Smooth muscle cell (in vitro differentiated cells): ENCODE data around the gene PPARG. TPM values are rescaled to one million over a fixed set of nuclear protein-coding genes. Genes with fewer than 3 reads are reported as not detected.

Experiments
- DNase-seq: peaks from one replicate; lab custom pipeline; 2025; ENCODE audit not compliant: unreplicated experiment; lab: John Stamatoyannopoulos, UW
- H2AFZ ChIP-seq: fragments of 200-600 bp; sonication (generic); 2 replicates; pipeline ENCODE4 v1.6.0; 2016; ENCODE audit warnings: antibody characterized with exemption, low read depth, mild to moderate bottlenecking
- H3F3A ChIP-seq: fragments of 200-600 bp; sonication (generic); 2 replicates; pipeline ENCODE4 v1.6.0; 2017; ENCODE audit warnings: antibody characterized with exemption, low read depth
- H3K27ac ChIP-seq: fragments of 200-600 bp; sonication (generic); 2 replicates; pipeline ENCODE4 v1.5.1; 2016; ENCODE audit warnings: low read depth, mild to moderate bottlenecking
- H3K27me3 ChIP-seq: fragments of 200-600 bp; sonication (generic); 2 replicates; pipeline ENCODE4 v1.6.1; 2016; ENCODE audit warnings: low read depth, mild to moderate bottlenecking
- H3K36me3 ChIP-seq: fragments of 200-600 bp; sonication (generic); 2 replicates; pipeline ENCODE4 v1.5.1; 2016; ENCODE audit warnings: low read depth
- H3K4me1 ChIP-seq: fragments of 200-600 bp; sonication (generic); 2 replicates; pipeline ENCODE4 v1.5.1; 2016; ENCODE audit warnings: low read depth
- H3K4me2 ChIP-seq: fragments of 200-600 bp; sonication (generic); 2 replicates; pipeline ENCODE4 v1.6.0; 2016; ENCODE audit warnings: mild to moderate bottlenecking
- H3K4me3 ChIP-seq: fragments of 200-600 bp; sonication (generic); 2 replicates; pipeline ENCODE4 v1.5.1; 2016; ENCODE audit warnings: mild to moderate bottlenecking
- H3K79me2 ChIP-seq: fragments of 200-600 bp; sonication (generic); 2 replicates; pipeline ENCODE4 v1.6.0; 2016; ENCODE audit warnings: low read depth, mild to moderate bottlenecking
- H3K9ac ChIP-seq: fragments of 200-600 bp; sonication (generic); 2 replicates; pipeline ENCODE4 v1.6.0; 2016; ENCODE audit warnings: low read depth
- H3K9me3 ChIP-seq: fragments of 200-600 bp; sonication (generic); replicated peaks from 2 replicates; pipeline ENCODE4 v1.5.1; 2016; ENCODE audit warnings: low read depth
- H4K20me1 ChIP-seq: fragments of 200-600 bp; sonication (generic); 2 replicates; pipeline ENCODE4 v1.6.0; 2016; ENCODE audit warnings: low read depth
- CTCF ChIP-seq: fragments of 200-600 bp; sonication (generic); IDR thresholded peaks from 2 replicates; pipeline ENCODE4 v1.5.1; 2017; ENCODE audit warnings: borderline replicate concordance, mild to moderate bottlenecking, antibody characterized with exemption; ENCODE audit not compliant: insufficient read depth, poor library complexity, severe bottlenecking
- WGBS: methylation state at CpG from one replicate; pipeline ENCODE4 v1.1.7; 2016; ENCODE audit warnings: low lambda C conversion rate; 5-methylcytosine and 5-hydroxymethylcytosine counted together
- polyA plus RNA-seq: library from polyadenylated mRNA; unstranded; fragments of >200 nt; fragmentation: Nextera tagmentation; extraction: Ambion mirVana; gene quantifications from 2 replicates; pipeline ENCODE4 v1.2.1, GENCODE V29; 2016
- total RNA-seq: library from RNA; depleted of rRNA; stranded (reverse); fragments of >200 nt; gene quantifications from 2 replicates; pipeline ENCODE4 v1.2.3, GENCODE V29; 2014

PPARG gene
- total and polyA plus RNA-seq, 2 experiments from 2014 or later, result 1.5 to 8.5 TPM

- Histone ChIP-seq H3K9ac (no peak overlapping the region), H3K9me3 (no peaks in the 10 kb centered on the region), H2AFZ (no peak overlapping the region), H3K27ac (no peak overlapping the region), H3K36me3 (no peaks in the 10 kb centered on the region), H3K4me3 (no peak overlapping the region), H3K79me2 (no peaks in the 10 kb centered on the region), H3K4me2 (no peak overlapping the region), H4K20me1 (no peaks in the 10 kb centered on the region), H3K27me3 (no peaks in the 10 kb centered on the region), H3F3A (no peaks in the 10 kb centered on the region), H3K4me1 (no peaks in the 10 kb centered on the region)
- no peak for TF ChIP-seq CTCF
- 90% methylated on average over 2 of the region's 2 CpGs for whole genome bisulfite sequencing
- DNase-seq, result no peak
Measured at GRCh38 chr3:12313519-12313918, 24.6 kb downstream of the PPARG start.

GRCh38 chr3:12316253-12316652 is 27.4 kb downstream of the PPARG start:
- Histone ChIP-seq H3K9ac (no peak overlapping the region), H2AFZ (no peak overlapping the region), H3K4me3 (no peak overlapping the region), H4K20me1 (no peaks in the 10 kb centered on the region), H3K36me3 (no peaks in the 10 kb centered on the region), H3K9me3 (no peaks in the 10 kb centered on the region), H3K27ac (no peak overlapping the region), H3K4me1 (no peaks in the 10 kb centered on the region), H3K27me3 (no peaks in the 10 kb centered on the region), H3K79me2 (no peaks in the 10 kb centered on the region), H3F3A (no peaks in the 10 kb centered on the region), H3K4me2 (no peak overlapping the region)
- WGBS, result 91% methylated on average over 4 of the region's 4 CpGs
- TF ChIP-seq CTCF, result no peak
- DNase-seq, result no peak

GRCh38 chr3:12316729-12317351 is 28.0 kb downstream of the PPARG start:
- Histone ChIP-seq H3K4me1 (no peaks in the 10 kb centered on the region), H3K9me3 (no peaks in the 10 kb centered on the region), H3K36me3 (no peaks in the 10 kb centered on the region), H3K9ac (no peak overlapping the region), H4K20me1 (no peaks in the 10 kb centered on the region), H2AFZ (no peak overlapping the region), H3K27ac (no peak overlapping the region), H3F3A (no peaks in the 10 kb centered on the region), H3K4me3 (peak overlapping the region; percentile 30), H3K27me3 (peaks cover 4% of the 10 kb centered on the region), H3K4me2 (no peak overlapping the region), H3K79me2 (no peaks in the 10 kb centered on the region)
- DNase-seq, result no peak
- TF ChIP-seq CTCF, result no peak
- WGBS, result 89% methylated on average over 4 of the region's 4 CpGs

- 84% methylated on average over 5 of the region's 5 CpGs for WGBS
- H3K4me2 ChIP-seq, result no peak overlapping the region
- H3K27ac ChIP-seq, result no peak overlapping the region
Measured at GRCh38 chr3:12317914-12318313, 29.0 kb downstream of the PPARG start.

More at GRCh38 chr3:12317914-12318313, 29.0 kb downstream of the PPARG start:
- Histone ChIP-seq H4K20me1 (no peaks in the 10 kb centered on the region), H3K79me2 (no peaks in the 10 kb centered on the region), H3K36me3 (no peaks in the 10 kb centered on the region), H3K4me1 (no peaks in the 10 kb centered on the region), H2AFZ (no peak overlapping the region), H3K9ac (no peak overlapping the region), H3K4me3 (no peak overlapping the region), H3K27me3 (peaks cover 12% of the 10 kb centered on the region), H3F3A (no peaks in the 10 kb centered on the region), H3K9me3 (no peaks in the 10 kb centered on the region)
- DNase-seq, result no peak
- TF ChIP-seq CTCF, result no peak
